Ovary (tissue), 9 donors: ENCODE measurements around the gene ZNF500. TPM values are rescaled to one million over a fixed set of nuclear protein-coding genes. Genes with fewer than 3 reads are reported as not detected.
A peak's percentile ranks its signal among the peaks of the same experiment; 100 is the strongest.

ENCODE experiments used
- DNase-seq, 5 donors: peaks; one replicate each; pipeline ENCODE4 v3.0.0-alpha.2; 2019 to 2020
- H3K27ac ChIP-seq, 2 donors: fragments of 200-600 bp; one replicate each; pipeline versions ENCODE4 v1.5.1 to v1.8.0; 2019 to 2022
- H3K27me3 ChIP-seq: fragments of 200-600 bp; one replicate; pipeline ENCODE4 v1.8.0; 2022
- H3K36me3 ChIP-seq: fragments of 200-600 bp; sonication (generic); one replicate; pipeline ENCODE4 v1.5.1; 2019
- H3K4me1 ChIP-seq: one replicate; pipeline ENCODE4 v1.8.1; 2013; ENCODE audit warnings: mild to moderate bottlenecking, moderate library complexity; ENCODE audit not compliant: insufficient read depth
- H3K4me3 ChIP-seq: fragments of 200-600 bp; sonication (generic); one replicate; pipeline ENCODE4 v1.5.1; 2017
- H3K9me3 ChIP-seq, 2 donors: fragments of 200-600 bp in 1 of 2; sonication (generic) in 1 of 2; one replicate each; pipeline versions ENCODE4 v1.5.1 to v1.8.1; 2013 to 2019; ENCODE audit warnings: mild to moderate bottlenecking in 1 of 2, moderate library complexity in 1 of 2
- EP300 ChIP-seq: sonication (generic); formaldehyde crosslinking; IDR thresholded peaks from one replicate; pipeline ENCODE4 v1.6.1; 2017; ENCODE audit warnings: antibody characterized with exemption
- POLR2A ChIP-seq: fragments of 450-650 bp; IDR thresholded peaks from one replicate; pipeline ENCODE4 v1.6.1; 2017; ENCODE audit warnings: antibody characterized with exemption, mild to moderate bottlenecking, moderate library complexity
- WGBS, 3 donors: extraction: QIAGEN DNeasy Blood & Tissue Kit in 1 of 3; methylation state at CpG; one replicate each; pipeline versions ENCODE4 v1.1.5 to v1.1.7; 2013 to 2017; 5-methylcytosine and 5-hydroxymethylcytosine counted together
- intact Hi-C, 4 donors: fragments of 100-400 bp; cut with DNase I; formaldehyde crosslinking; loops; one replicate each; pipeline versions ENCODE4 v1.11.0 to v1.15.1; 2022 to 2023
- polyA plus RNA-seq, 2 donors: library from polyadenylated mRNA; stranded (reverse); fragments of 200-250 nt in 1 of 2; fragments of 350-450 nt in 1 of 2; fragmentation: Illumina TruSeq in 1 of 2; extraction: RNeasy Lipid Tissue Mini Kit (QIAGEN cat#74804) in 1 of 2; gene quantifications; one replicate each; pipeline ENCODE4 v1.2.3, GENCODE V29; 2013 to 2014
- total RNA-seq, 7 donors: library from RNA; depleted of rRNA in 2 of 7; stranded (reverse); fragments of >200 nt in 2 of 7; fragmentation: NEBNext Ultra II Directional in 3 of 7; extraction: Animal tissue kit (Norgen Biotek cat#: 25700) in 3 of 7; gene quantifications; one replicate each; pipeline versions ENCODE4 v1.1.0 to v1.2.4, GENCODE V29; 2016 to 2023
- TF ChIP-seq, protein P1 (sequence below), 3 donors: fragments of 450-650 bp in 2 of 3; fragments of 200-600 bp in 1 of 3; IDR thresholded peaks; one replicate each; pipeline versions ENCODE4 v1.5.1 to v1.8.0; 2016 to 2022; ENCODE audit warnings: antibody characterized with exemption in 3 of 3, mild to moderate bottlenecking in 1 of 3
- donor health status: DM: no; HTN: no; CAD: no; lungs with moderate emphysema.
- donor health status: DM: no; HTN: no; CAD: no.
- donor health status: Bipolar disorder and iron deficiency.
- donor health status: DM: yes; HTN: yes; CAD: no.
- donor health status: DM: no; HTN: no; CAD: no.
- donor health status: DM: yes; HTN: yes; CAD: no.

ZNF500 gene
- total and polyA plus RNA-seq, 9 donors, result 4.7 to 27.7 (median 22.1) TPM

DNA sequence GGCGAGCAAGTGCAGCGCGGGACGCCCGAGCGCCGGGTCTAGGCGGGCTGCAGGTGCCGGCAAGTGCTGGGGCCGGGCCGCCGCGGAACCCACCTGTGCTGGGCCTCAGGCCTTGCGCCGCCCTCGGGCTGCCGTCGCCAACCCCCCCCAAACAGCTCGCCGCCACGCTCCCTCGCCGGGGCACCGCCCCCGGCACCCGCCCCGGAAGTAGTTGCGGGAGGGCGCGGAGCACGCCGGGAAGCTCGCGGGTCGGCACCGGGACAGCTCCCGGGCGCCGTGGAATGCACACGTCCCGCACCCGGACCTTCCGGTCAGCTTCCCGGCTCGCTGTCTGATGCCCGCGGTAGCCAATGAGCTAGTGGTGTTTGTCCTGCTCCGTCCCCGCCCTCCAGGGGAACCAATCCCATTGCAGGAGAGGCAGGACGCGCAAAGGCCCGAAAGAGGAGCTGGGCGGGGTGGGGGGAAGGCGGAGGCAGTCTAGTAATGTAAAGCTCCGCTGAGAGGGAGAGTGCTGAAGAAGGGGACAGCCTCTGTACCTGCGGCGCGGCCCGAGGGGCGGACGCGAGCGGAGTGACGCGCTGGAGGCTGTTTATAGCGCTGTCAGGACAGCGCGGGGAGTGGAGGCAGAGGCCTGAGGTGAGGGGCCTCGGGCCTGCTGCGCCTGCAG lies 32.8 kb downstream of the ZNF500 start, which contains the start of the genes ANKS3 and DNAAF8:
Gene ANKS3, minus strand, starts transcription at position 209 of the 667 bp plus-strand sequence. CDS start 4,122 bp downstream, outside the sequence.
Gene DNAAF8, plus strand, starts transcription at position 475 of the 667 bp plus-strand sequence. CDS start 1,978 bp downstream, outside the sequence.
- TF ChIP-seq POLR2A (peak; percentile 22), EP300 (no peak)
- TF ChIP-seq, protein P1, sequence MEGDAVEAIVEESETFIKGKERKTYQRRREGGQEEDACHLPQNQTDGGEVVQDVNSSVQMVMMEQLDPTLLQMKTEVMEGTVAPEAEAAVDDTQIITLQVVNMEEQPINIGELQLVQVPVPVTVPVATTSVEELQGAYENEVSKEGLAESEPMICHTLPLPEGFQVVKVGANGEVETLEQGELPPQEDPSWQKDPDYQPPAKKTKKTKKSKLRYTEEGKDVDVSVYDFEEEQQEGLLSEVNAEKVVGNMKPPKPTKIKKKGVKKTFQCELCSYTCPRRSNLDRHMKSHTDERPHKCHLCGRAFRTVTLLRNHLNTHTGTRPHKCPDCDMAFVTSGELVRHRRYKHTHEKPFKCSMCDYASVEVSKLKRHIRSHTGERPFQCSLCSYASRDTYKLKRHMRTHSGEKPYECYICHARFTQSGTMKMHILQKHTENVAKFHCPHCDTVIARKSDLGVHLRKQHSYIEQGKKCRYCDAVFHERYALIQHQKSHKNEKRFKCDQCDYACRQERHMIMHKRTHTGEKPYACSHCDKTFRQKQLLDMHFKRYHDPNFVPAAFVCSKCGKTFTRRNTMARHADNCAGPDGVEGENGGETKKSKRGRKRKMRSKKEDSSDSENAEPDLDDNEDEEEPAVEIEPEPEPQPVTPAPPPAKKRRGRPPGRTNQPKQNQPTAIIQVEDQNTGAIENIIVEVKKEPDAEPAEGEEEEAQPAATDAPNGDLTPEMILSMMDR (IDR thresholded peaks at IDR 0.05), result no peak
- intact Hi-C loops, result loop anchor here in 1 of 4 donors (5.0 kb wide), 1 partner anchor 42 kb away; the partner anchor contains the start of gene NUDT16L1
- H3K4me1 ChIP-seq, result peaks cover 2% of the 10 kb centered on the region
- DNase-seq, result peak; percentile 91 to 95 (median 94)
- no peaks in the 10 kb centered on the region for H3K36me3 ChIP-seq
- no peaks in the 10 kb centered on the region for H3K27me3 ChIP-seq
- no peaks in the 10 kb centered on the region for H3K9me3 ChIP-seq
- 0 to 1% (median 0%) methylated on average over 34 to 70 of the region's 70 CpGs for WGBS, 3 donors
- H3K4me3 ChIP-seq, result peak within 1 kb of the TSS; percentile 98
- peak within 1 kb of the TSS in 1 of 2 donors; percentile 65 for H3K27ac ChIP-seq

DNA sequence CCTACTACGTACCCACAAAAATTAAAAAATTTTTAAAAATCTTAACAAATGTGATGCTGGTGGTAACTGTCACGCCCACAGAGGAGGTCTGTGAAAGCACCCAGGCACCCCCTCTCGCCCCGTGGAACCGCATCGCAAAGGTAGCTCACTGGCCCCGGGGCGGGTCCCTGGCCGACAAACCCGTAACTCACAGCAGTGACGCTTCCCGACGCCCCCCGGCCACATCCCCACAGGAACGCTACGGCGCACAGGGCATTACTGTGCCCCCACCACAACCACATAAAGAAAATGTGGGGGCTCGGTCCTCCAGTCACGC lies 33.3 kb downstream of the ZNF500 start:
- no peak for DNase-seq
- H3K36me3 ChIP-seq, result no peaks in the 10 kb centered on the region
- peak overlapping the region; percentile 98 for H3K4me3 ChIP-seq
- WGBS, 3 donors, result 0 to 1% (median 1%) methylated on average over 17 to 19 of the region's 19 CpGs
- H3K4me1 ChIP-seq, result peaks cover 2% of the 10 kb centered on the region
- peak overlapping the region in 1 of 2 donors; percentile 65 for H3K27ac ChIP-seq
- intact Hi-C loops, result loop anchor here in 1 of 4 donors (5.0 kb wide), 1 partner anchor 41 kb away; the partner anchor contains the start of gene NUDT16L1
- H3K27me3 ChIP-seq, result no peaks in the 10 kb centered on the region
- H3K9me3 ChIP-seq, result no peaks in the 10 kb centered on the region
- TF ChIP-seq EP300, result no peak
- no peak for TF ChIP-seq POLR2A
- TF ChIP-seq, protein P1 (IDR thresholded peaks at IDR 0.05), result no peak

DNA sequence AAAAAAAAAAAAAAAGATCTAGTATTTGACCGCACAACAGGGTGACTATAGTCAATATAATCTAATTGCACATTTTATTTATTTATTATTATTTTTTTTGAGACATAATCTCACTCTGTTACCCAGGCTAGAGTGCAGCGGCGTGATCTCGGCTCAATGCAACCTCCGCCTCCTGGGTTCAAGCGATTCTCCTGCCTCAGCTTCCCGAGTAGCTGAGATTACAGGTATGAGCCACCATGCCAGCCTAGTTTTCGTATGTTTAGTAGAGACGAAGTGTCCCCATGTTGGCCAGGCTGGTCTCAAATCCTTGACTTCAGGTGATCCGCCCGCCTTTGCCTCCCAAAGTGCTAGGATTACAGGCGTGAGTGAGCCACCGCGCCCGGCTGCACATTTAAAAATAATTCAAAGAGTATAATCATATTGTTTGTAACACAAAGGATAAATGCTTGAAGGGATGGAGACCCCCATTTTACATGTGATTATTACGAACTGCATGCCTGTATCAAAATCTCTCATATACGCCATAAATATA lies 33.7 kb downstream of the ZNF500 start:
- Histone ChIP-seq H3K9me3 (no peaks in the 10 kb centered on the region), H3K36me3 (no peaks in the 10 kb centered on the region), H3K27ac (no peak overlapping the region), H3K4me3 (peak overlapping the region; percentile 98), H3K27me3 (no peaks in the 10 kb centered on the region), H3K4me1 (peaks cover 2% of the 10 kb centered on the region)
- 21 to 26% (median 21%) methylated on average over 17 of the region's 17 CpGs for WGBS, 3 donors
- TF ChIP-seq EP300, result no peak
- TF ChIP-seq, protein P1 (IDR thresholded peaks at IDR 0.05), result no peak
- TF ChIP-seq POLR2A, result no peak
- intact Hi-C loops, result loop anchor here in 1 of 4 donors (5.0 kb wide), 1 partner anchor 41 kb away; the partner anchor contains the start of gene NUDT16L1
- DNase-seq, result no peak

DNA sequence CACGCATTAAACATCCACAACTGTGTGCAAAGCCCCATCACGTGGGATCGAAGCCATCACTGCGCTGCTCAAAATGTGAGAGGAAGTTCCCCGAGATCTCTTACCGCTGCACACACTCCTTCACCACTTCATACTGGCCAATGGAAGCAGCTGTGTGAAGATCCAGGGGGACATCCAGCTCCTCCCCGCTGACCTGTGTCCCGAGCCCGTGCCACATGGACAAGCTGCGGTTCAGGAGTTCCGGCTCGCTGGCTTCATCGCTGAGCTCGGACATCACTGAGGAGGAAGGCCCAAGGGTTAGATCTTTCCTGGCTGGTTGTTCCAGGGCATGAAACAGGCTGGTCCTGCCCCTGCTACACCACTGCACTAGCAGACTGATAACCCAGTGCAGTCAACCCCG lies 37.1 kb downstream of the ZNF500 start:
- TF ChIP-seq POLR2A (no peak), EP300 (no peak)
- H3K27ac ChIP-seq, result no peak overlapping the region
- 88 to 92% (median 90%) methylated on average over 15 of the region's 15 CpGs for WGBS, 3 donors
- H3K4me3 ChIP-seq, result no peak overlapping the region
- H3K4me1 ChIP-seq, result peaks cover 2% of the 10 kb centered on the region
- H3K9me3 ChIP-seq, result no peaks in the 10 kb centered on the region
- no peak for DNase-seq
- no peaks in the 10 kb centered on the region for H3K27me3 ChIP-seq
- H3K36me3 ChIP-seq, result no peaks in the 10 kb centered on the region
- intact Hi-C loops, result loop anchor here in 2 of 4 donors (5.0 to 10.0 kb wide), 2 partner anchors 38 to 115 kb away; partner anchors contain the start of genes GLYR1 (in 1 of the 2), NUDT16L1 (in 1 of the 2) and UBN1 (in 1 of the 2)
